ENCODE results near the gene HCLS1. TPM values are rescaled to one million over a fixed set of nuclear protein-coding genes. Genes with fewer than 3 reads are reported as not detected.
"Not testable (repeated sequence)": the region's sequence is repeated elsewhere in the genome, so short reads cannot be mapped to it uniquely, and the experiment has no call there.

The HCLS1 gene
- polyA plus RNA-seq, 4 donors: 5.0 to 8.8 (median 7.8) TPM

DNA sequence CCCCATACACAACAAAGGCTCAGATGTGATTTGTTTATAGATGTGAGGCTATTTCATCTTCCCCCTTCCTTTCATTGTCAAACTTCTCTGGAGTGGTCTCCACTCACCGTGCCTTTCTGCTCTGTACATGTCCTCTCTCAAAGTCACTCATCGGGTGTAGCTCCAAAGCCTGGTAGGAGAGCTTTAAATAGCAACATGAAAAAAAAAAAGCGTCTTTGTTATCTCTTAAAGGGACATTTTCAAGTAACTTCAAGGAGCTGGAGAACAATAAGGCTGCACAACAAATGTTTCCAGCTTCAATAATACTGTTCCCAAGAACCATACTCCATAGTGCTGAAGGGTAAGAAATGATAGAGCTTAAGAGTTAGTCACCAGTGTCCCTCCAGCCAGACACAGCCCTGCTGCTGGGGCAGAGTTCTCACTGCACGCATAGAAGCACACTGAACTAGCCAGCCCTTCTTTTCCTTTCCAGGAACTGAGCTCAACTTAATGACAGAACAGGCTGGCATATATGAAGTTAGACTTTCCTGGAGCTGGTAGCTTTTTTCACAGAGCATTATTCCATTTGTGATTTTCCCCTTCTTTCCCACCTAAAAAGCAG, 59.4 kb downstream of the HCLS1 start:
- no peak for DNase-seq (ENCODE audit: low read depth in 4 of 4, low spot score in 3 of 4)

- DNase-seq (ENCODE audit: low read depth in 4 of 4, low spot score in 3 of 4): not testable (repeated sequence)
Observed at GRCh38 chr3:121599900-121600299, 60.8 kb downstream of the HCLS1 start.

DNA sequence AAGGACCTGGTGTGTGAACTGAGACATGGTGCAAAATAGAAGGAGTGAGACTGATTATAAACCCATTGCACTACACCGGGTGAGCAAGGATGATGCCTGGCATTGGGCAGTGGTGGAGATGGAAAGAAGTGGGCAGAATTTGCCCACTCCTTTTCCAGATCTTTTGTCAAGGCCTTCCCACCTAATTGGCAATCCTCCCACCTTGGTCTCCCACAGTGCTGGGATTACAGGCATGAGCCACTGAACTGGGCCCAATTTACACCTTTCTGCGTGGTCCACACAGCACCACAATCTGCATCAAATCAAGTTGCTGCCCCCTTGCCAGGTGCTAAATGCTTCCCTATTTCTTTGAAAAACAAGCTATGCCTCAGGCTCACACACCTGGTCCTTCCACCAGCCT, 62.1 kb downstream of the HCLS1 start:
- no peak for DNase-seq (ENCODE audit: low read depth in 4 of 4, low spot score in 3 of 4)

DNA sequence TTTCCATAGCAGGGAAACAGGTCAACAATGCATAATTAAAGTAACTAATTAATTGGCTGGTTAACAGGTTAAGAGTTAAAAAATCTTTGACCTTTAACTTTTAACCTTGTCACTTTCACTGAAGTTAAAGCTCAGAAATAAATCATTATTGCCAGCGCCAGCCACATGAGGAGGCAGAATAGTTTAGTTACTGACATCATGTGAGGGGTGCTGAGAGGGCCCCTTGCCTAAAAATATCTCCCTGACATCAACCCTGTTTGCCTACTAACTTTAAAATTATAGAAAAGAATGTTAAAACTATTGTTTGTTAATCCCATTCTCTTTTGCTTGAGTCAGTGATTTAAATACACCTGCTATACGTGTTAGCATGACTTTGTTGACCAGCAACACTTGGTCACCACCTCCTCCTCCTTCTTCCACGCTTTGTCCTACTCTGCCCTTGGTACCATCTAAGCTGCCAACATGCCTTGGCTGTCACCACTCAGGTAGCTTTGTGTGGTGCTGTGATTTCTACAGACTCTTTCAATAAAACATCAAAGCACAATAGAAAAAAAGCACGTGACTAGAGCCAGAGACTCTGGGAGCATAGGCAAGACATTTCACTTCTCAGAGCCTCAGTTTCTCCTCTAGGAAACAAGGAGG, 64.8 kb downstream of the HCLS1 start:
- no peak for DNase-seq (ENCODE audit: low read depth in 4 of 4, low spot score in 3 of 4)

- DNase-seq (ENCODE audit: low read depth in 4 of 4, low spot score in 3 of 4): no peak
Observed at GRCh38 chr3:121594850-121595249, 65.9 kb downstream of the HCLS1 start.

- DNase-seq (ENCODE audit: low read depth in 4 of 4, low spot score in 3 of 4): not testable (repeated sequence)
Observed at GRCh38 chr3:121593806-121594205, 66.9 kb downstream of the HCLS1 start.

DNA sequence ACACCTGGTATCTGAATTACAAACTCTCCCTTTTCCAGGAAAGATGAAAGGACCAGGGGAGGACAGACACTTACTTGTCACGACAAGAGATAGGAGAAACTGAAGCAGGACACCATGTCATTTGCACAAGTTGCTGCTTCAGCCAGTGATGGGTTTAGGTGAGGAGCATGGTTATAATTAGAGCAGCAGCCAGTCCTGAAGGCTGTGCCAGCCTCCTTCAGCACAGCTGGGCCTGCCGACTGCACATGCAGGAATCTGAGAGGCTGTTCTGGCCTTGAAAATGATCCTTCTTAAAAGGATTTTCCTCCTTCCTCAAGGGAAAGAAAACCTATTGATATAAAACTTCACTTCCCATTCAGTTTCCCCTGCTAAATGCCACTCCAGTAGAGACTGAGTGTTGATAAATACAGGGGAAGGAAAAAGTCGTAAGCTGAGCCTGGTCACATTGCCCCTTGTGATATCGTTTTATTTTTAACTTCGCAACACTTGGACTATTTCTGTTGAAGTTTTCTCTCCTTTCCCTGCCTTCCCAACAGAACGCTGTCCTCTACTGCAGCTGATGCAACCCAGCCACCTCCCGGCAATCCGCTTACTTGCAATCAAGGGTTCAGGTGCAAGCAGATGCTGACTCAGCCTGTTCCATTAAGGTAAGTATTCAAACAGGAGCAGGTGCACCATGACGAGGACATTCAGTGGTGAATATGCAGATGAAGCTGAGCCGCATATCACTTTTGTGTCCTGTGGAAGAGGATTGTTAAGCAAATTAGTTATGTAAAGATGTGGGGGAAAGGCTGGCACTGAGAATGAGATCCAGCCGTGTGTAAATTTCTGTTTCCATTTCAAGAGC, 67.6 kb downstream of the HCLS1 start, which contains the start of gene FBXO40:
TSS of gene FBXO40 (plus strand) at position 524 of the 847 bp plus-strand sequence. CDS start 27,197 bp downstream, outside the sequence.
- no peak for DNase-seq (ENCODE audit: low read depth in 4 of 4, low spot score in 3 of 4)

- no peak for DNase-seq (ENCODE audit: low read depth in 4 of 4, low spot score in 3 of 4)
Observed at GRCh38 chr3:121584418-121584817, 76.3 kb downstream of the HCLS1 start.

DNA sequence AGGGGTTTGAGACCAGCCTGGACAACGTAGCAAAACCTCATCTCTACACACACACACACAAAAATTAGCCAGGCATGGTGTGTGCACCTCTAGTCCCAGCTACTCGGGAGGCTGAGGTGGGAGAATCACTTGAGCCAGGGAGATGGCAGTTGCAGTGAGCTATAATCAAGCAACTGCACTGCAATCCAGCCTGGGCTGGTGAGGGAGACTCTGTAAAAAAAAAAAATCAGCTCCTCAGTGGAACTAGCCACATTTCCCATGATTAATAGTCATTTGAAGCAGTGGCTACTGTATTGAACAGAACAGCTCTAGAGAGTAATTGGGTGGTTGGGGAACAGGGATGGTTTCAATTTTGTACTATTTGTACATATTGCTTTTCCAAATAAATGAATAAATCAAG, 79.0 kb downstream of the HCLS1 start:
- DNase-seq (ENCODE audit: low read depth in 4 of 4, low spot score in 3 of 4): no peak

Other genes with a start within 250 kb of the HCLS1 start
- gene POLQ, start 114.9 kb downstream of the HCLS1 start, polyA plus RNA-seq (ENCODE audit: insufficient read length in 4 of 4): 1 to 10 TPM; 3.6 to 5.9 (median 5.0) TPM
- not detected for gene ARGFX, start 93.0 kb downstream of the HCLS1 start, polyA plus RNA-seq (ENCODE audit: insufficient read length in 4 of 4)
- gene FBXO40, start 67.5 kb downstream of the HCLS1 start, polyA plus RNA-seq (ENCODE audit: insufficient read length in 4 of 4): under 1 TPM in 2 of 4 donors, not detected in 2; 0.03 to 0.04 TPM
- 10 to 100 TPM; 57.2 to 89.9 (median 82.9) TPM for gene GOLGB1, start 88.8 kb upstream of the HCLS1 start, polyA plus RNA-seq (ENCODE audit: insufficient read length in 4 of 4)
- gene IQCB1, start 174.2 kb upstream of the HCLS1 start, polyA plus RNA-seq (ENCODE audit: insufficient read length in 4 of 4): 10 to 100 TPM; 34.6 to 38.5 (median 36.6) TPM
- gene EAF2, start 174.3 kb upstream of the HCLS1 start, polyA plus RNA-seq (ENCODE audit: insufficient read length in 4 of 4): 1 to 10 TPM; 3.8 to 8.0 (median 7.6) TPM
- gene SLC15A2, start 233.5 kb upstream of the HCLS1 start, polyA plus RNA-seq (ENCODE audit: insufficient read length in 4 of 4): 10 to 100 TPM in 2 of 4 donors, 1 to 10 TPM in 2; 3.1 to 12.4 (median 10.8) TPM